SU-DHL-6 (cell line): ENCODE results near the gene SEC23B.

ENCODE experiments used
- EZH2phosphoT487 ChIP-seq: fragments of 200-600 bp; sonication (generic), shearing (Covaris generic); conservative IDR thresholded peaks from 2 replicates; pipeline ENCODE4 v1.6.1; 2018; ENCODE audit warnings: mild to moderate bottlenecking, antibody characterized with exemption, low read length, moderate library complexity, mixed read lengths
- TF ChIP-seq, protein P1 (sequence below): fragments of 200-600 bp; sonication (generic); IDR thresholded peaks from one replicate; pipeline ENCODE4 v1.5.1; 2017; ENCODE audit warnings: antibody characterized with exemption, mild to moderate bottlenecking, low read length, moderate library complexity; ENCODE audit not compliant: insufficient read depth, poor library complexity, severe bottlenecking

DNA sequence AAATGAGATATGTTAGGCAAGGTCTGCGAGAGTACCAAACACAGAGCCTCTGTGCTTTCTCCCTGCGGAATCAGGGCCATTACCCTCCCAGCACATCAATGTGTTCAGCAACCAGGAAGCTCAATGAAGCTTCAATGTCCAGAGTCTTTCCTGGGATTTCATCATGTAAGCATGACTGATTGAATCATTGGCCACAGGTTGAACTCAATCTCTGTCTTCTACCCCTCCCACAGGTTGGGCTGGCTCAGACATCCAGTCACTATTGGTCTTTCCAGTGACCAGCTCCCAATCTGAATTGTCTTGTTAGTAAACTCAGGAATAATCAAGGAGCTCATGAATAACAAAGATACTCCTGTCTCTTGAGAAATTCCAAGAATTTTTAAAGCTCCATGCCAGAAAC lies 77.4 kb downstream of the SEC23B start:
- TF ChIP-seq, protein P1, sequence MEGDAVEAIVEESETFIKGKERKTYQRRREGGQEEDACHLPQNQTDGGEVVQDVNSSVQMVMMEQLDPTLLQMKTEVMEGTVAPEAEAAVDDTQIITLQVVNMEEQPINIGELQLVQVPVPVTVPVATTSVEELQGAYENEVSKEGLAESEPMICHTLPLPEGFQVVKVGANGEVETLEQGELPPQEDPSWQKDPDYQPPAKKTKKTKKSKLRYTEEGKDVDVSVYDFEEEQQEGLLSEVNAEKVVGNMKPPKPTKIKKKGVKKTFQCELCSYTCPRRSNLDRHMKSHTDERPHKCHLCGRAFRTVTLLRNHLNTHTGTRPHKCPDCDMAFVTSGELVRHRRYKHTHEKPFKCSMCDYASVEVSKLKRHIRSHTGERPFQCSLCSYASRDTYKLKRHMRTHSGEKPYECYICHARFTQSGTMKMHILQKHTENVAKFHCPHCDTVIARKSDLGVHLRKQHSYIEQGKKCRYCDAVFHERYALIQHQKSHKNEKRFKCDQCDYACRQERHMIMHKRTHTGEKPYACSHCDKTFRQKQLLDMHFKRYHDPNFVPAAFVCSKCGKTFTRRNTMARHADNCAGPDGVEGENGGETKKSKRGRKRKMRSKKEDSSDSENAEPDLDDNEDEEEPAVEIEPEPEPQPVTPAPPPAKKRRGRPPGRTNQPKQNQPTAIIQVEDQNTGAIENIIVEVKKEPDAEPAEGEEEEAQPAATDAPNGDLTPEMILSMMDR = no peak
- no peak for TF ChIP-seq EZH2phosphoT487
